ENCODE results near the gene SLC25A26. TPM values are rescaled to one million over a fixed set of nuclear protein-coding genes. Genes with fewer than 3 reads are reported as not detected.

The SLC25A26 gene
- total RNA-seq, 1 experiment from 2014 or later = 13.2 TPM

DNA sequence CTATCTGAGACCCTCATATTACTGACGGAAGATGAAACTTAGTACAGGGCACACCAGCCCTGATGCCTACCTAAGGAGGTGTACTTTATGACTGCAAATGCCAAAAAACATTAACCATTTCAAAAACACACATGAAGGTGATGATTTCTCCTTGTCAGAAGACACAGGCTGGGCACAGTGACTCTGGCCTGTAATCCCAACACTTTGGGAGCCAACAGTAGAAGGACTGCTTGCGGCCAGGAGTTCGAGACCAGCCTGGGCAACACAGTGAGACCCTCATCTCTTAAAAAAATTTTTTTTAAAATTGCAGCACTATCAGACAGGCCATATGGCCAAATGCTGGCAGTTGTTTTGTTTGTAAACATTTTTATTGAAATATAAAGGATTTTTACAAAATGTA is 206.6 kb downstream of the SLC25A26 start:
- H3K4me1 ChIP-seq (ENCODE audit: control insufficient read depth, insufficient read depth, low read length) = no peaks in the 10 kb centered on the region
- H3K36me3 ChIP-seq (ENCODE audit: control insufficient read depth, insufficient read depth, low read length) = no peaks in the 10 kb centered on the region
- ChIA-PET POLR2A (no interaction called here), CTCF (no interaction called here)
- ATAC-seq (no peak), DNase-seq (ENCODE audit: low read depth, low spot score) (no peak)
- no peak overlapping the region for H3K27ac ChIP-seq (ENCODE audit: low read length)
- in situ Hi-C loops (cut with HindIII; ENCODE audit: low pct_unique_long_range_greater_than_20kb, low sequenced_read_pairs) = no loop called here
- no TSS peak for BruUV-seq (replicated peaks)
- intact Hi-C loops (cut with micrococcal nuclease; ENCODE audit: unreplicated experiment) = no loop called here
- no peaks in the 10 kb centered on the region for H3K27me3 ChIP-seq (ENCODE audit: control insufficient read depth, insufficient read depth, low read length)
- TF ChIP-seq TCF7L2 (IDR thresholded peaks at IDR 0.05; ENCODE audit: low read depth, low read length) (no peak), SIN3A (IDR thresholded peaks at IDR 0.05; ENCODE audit: borderline replicate concordance, insufficient read depth, low read depth, low read length) (no peak), POLR2AphosphoS5 (IDR thresholded peaks at IDR 0.05; ENCODE audit: low read depth, low read length) (no peak)
- TF ChIP-seq, protein P1, sequence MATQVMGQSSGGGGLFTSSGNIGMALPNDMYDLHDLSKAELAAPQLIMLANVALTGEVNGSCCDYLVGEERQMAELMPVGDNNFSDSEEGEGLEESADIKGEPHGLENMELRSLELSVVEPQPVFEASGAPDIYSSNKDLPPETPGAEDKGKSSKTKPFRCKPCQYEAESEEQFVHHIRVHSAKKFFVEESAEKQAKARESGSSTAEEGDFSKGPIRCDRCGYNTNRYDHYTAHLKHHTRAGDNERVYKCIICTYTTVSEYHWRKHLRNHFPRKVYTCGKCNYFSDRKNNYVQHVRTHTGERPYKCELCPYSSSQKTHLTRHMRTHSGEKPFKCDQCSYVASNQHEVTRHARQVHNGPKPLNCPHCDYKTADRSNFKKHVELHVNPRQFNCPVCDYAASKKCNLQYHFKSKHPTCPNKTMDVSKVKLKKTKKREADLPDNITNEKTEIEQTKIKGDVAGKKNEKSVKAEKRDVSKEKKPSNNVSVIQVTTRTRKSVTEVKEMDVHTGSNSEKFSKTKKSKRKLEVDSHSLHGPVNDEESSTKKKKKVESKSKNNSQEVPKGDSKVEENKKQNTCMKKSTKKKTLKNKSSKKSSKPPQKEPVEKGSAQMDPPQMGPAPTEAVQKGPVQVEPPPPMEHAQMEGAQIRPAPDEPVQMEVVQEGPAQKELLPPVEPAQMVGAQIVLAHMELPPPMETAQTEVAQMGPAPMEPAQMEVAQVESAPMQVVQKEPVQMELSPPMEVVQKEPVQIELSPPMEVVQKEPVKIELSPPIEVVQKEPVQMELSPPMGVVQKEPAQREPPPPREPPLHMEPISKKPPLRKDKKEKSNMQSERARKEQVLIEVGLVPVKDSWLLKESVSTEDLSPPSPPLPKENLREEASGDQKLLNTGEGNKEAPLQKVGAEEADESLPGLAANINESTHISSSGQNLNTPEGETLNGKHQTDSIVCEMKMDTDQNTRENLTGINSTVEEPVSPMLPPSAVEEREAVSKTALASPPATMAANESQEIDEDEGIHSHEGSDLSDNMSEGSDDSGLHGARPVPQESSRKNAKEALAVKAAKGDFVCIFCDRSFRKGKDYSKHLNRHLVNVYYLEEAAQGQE (IDR thresholded peaks at IDR 0.05; ENCODE audit: insufficient read depth in 1 of 2, low read depth in 2 of 2, low read length in 1 of 2) = no peak
- TF ChIP-seq, protein P2, sequence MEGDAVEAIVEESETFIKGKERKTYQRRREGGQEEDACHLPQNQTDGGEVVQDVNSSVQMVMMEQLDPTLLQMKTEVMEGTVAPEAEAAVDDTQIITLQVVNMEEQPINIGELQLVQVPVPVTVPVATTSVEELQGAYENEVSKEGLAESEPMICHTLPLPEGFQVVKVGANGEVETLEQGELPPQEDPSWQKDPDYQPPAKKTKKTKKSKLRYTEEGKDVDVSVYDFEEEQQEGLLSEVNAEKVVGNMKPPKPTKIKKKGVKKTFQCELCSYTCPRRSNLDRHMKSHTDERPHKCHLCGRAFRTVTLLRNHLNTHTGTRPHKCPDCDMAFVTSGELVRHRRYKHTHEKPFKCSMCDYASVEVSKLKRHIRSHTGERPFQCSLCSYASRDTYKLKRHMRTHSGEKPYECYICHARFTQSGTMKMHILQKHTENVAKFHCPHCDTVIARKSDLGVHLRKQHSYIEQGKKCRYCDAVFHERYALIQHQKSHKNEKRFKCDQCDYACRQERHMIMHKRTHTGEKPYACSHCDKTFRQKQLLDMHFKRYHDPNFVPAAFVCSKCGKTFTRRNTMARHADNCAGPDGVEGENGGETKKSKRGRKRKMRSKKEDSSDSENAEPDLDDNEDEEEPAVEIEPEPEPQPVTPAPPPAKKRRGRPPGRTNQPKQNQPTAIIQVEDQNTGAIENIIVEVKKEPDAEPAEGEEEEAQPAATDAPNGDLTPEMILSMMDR (IDR thresholded peaks at IDR 0.05) = no peak
- H3K4me3 ChIP-seq (ENCODE audit: low read depth in 2 of 2, low read length in 2 of 2) = no peak overlapping the region
- H3K9me3 ChIP-seq (ENCODE audit: control insufficient read depth, insufficient read depth, low read depth, low read length) = no peaks in the 10 kb centered on the region

DNA sequence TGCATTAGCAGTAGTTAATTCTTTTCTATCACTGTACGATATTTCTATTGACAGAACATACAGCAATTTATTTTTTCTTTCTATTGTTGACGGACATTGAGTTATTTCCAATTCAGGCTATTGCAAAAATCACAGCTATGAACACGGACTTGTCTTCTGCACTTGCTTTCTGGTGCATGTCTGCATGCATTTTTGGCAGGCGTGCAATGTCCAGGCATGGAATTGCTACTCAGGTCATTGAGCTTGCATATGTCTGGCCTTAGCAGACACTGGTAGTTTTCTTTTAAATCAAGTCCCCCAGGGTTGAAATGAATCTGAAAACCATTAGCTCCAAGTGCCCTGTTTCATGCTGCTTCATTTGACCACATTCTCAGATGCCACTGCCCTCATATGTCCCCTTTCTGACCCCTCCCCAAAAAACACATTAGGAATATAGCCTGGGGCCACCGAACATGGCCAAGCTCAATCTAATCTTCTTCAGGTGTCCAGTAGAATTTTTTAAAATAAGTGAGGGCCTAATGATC is 207.2 kb downstream of the SLC25A26 start:
- no peaks in the 10 kb centered on the region for H3K4me1 ChIP-seq (ENCODE audit: control insufficient read depth, insufficient read depth, low read length)
- H3K36me3 ChIP-seq (ENCODE audit: control insufficient read depth, insufficient read depth, low read length) = no peaks in the 10 kb centered on the region
- TF ChIP-seq TCF7L2 (IDR thresholded peaks at IDR 0.05; ENCODE audit: low read depth, low read length) (no peak), SIN3A (IDR thresholded peaks at IDR 0.05; ENCODE audit: borderline replicate concordance, insufficient read depth, low read depth, low read length) (no peak), POLR2AphosphoS5 (IDR thresholded peaks at IDR 0.05; ENCODE audit: low read depth, low read length) (no peak)
- TF ChIP-seq, protein P1 (IDR thresholded peaks at IDR 0.05; ENCODE audit: insufficient read depth in 1 of 2, low read depth in 2 of 2, low read length in 1 of 2) = no peak
- TF ChIP-seq, protein P2 (IDR thresholded peaks at IDR 0.05) = no peak
- no peak for DNase-seq (ENCODE audit: low read depth, low spot score)
- no peak for ATAC-seq
- BruUV-seq (replicated peaks) = no TSS peak
- intact Hi-C loops (cut with micrococcal nuclease; ENCODE audit: unreplicated experiment) = no loop called here
- H3K9me3 ChIP-seq (ENCODE audit: control insufficient read depth, insufficient read depth, low read depth, low read length) = no peaks in the 10 kb centered on the region
- H3K4me3 ChIP-seq (ENCODE audit: low read depth in 2 of 2, low read length in 2 of 2) = no peak overlapping the region
- CTCF ChIA-PET = no interaction called here
- in situ Hi-C loops (cut with HindIII; ENCODE audit: low pct_unique_long_range_greater_than_20kb, low sequenced_read_pairs) = no loop called here
- H3K27me3 ChIP-seq (ENCODE audit: control insufficient read depth, insufficient read depth, low read length) = no peaks in the 10 kb centered on the region
- H3K27ac ChIP-seq (ENCODE audit: low read length) = no peak overlapping the region
- POLR2A ChIA-PET = no interaction called here
